Liver (tissue), 3 donors: Measurements from ENCODE around the gene VWA5A.

ENCODE experiments used
- EGR1 ChIP-seq, 2 donors: IDR thresholded peaks; 2 replicates each; pipeline ENCODE4 v1.6.1; 2016 to 2018; ENCODE audit warnings: antibody characterized with exemption in 2 of 2, low read depth in 2 of 2
- FOXA2 ChIP-seq: IDR thresholded peaks from 2 replicates; pipeline ENCODE4 v1.6.1; 2016; ENCODE audit warnings: antibody characterized with exemption
- GABPA ChIP-seq, 2 donors: IDR thresholded peaks in 1 of 2; conservative IDR thresholded peaks in 1 of 2; 2 replicates each; pipeline ENCODE4 v1.6.1; 2016; ENCODE audit warnings: antibody characterized with exemption in 2 of 2, mild to moderate bottlenecking in 1 of 2, moderate library complexity in 1 of 2
- JUND ChIP-seq, 2 donors: IDR thresholded peaks; 2 replicates each; pipeline ENCODE4 v1.6.1; 2016; ENCODE audit warnings: antibody characterized with exemption in 2 of 2
- RAD21 ChIP-seq, 2 donors: IDR thresholded peaks; 2 replicates each; pipeline ENCODE4 v1.6.1; 2016; ENCODE audit warnings: antibody characterized with exemption in 2 of 2, mild to moderate bottlenecking in 2 of 2
- TAF1 ChIP-seq: conservative IDR thresholded peaks from 2 replicates; pipeline ENCODE4 v1.6.1; 2016; ENCODE audit warnings: antibody characterized with exemption, mild to moderate bottlenecking
- YY1 ChIP-seq: IDR thresholded peaks from 2 replicates; pipeline ENCODE4 v1.6.1; 2016; ENCODE audit warnings: antibody characterized with exemption, mild to moderate bottlenecking
- TF ChIP-seq, protein P1 (sequence below): fragments of 150-350 bp; IDR thresholded peaks from 2 replicates; pipeline ENCODE4 v1.5.1; 2017; ENCODE audit warnings: improper control_type of control experiment, low read depth, low read length; ENCODE audit not compliant: missing input control
- TF ChIP-seq, protein P2 (sequence below): IDR thresholded peaks from 2 replicates; pipeline ENCODE4 v1.6.1; 2016; ENCODE audit warnings: antibody characterized with exemption, mild to moderate bottlenecking
- TF ChIP-seq, protein P3 (sequence below): IDR thresholded peaks from 2 replicates; pipeline ENCODE4 v1.6.1; 2016; ENCODE audit warnings: antibody characterized with exemption
- TF ChIP-seq, protein P4 (sequence below): IDR thresholded peaks from 2 replicates; pipeline ENCODE4 v1.6.1; 2016; ENCODE audit warnings: antibody characterized with exemption
- donor health status: healthy.
- donor health status: healthy.

DNA sequence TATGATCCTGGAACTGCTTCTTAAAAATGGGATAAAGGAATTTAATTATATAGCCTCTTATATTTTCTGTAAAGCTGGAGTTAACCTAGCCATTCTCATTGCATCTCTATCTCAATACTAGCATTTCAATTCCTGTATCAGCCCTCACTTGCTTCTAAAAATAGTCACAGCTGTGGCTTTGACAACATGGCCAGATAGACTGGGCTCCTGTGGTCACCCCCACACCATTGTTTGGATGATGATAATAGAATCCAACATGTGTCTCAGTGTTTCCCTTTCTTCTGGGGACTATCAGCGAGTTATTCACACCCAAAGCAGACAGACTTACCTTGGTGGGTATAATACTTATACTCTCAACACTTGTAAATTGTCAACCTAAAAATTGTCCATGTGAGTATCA is 6.9 kb downstream of the VWA5A start:
- TF ChIP-seq, protein P1, sequence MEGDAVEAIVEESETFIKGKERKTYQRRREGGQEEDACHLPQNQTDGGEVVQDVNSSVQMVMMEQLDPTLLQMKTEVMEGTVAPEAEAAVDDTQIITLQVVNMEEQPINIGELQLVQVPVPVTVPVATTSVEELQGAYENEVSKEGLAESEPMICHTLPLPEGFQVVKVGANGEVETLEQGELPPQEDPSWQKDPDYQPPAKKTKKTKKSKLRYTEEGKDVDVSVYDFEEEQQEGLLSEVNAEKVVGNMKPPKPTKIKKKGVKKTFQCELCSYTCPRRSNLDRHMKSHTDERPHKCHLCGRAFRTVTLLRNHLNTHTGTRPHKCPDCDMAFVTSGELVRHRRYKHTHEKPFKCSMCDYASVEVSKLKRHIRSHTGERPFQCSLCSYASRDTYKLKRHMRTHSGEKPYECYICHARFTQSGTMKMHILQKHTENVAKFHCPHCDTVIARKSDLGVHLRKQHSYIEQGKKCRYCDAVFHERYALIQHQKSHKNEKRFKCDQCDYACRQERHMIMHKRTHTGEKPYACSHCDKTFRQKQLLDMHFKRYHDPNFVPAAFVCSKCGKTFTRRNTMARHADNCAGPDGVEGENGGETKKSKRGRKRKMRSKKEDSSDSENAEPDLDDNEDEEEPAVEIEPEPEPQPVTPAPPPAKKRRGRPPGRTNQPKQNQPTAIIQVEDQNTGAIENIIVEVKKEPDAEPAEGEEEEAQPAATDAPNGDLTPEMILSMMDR: no peak
- TF ChIP-seq, protein P2, sequence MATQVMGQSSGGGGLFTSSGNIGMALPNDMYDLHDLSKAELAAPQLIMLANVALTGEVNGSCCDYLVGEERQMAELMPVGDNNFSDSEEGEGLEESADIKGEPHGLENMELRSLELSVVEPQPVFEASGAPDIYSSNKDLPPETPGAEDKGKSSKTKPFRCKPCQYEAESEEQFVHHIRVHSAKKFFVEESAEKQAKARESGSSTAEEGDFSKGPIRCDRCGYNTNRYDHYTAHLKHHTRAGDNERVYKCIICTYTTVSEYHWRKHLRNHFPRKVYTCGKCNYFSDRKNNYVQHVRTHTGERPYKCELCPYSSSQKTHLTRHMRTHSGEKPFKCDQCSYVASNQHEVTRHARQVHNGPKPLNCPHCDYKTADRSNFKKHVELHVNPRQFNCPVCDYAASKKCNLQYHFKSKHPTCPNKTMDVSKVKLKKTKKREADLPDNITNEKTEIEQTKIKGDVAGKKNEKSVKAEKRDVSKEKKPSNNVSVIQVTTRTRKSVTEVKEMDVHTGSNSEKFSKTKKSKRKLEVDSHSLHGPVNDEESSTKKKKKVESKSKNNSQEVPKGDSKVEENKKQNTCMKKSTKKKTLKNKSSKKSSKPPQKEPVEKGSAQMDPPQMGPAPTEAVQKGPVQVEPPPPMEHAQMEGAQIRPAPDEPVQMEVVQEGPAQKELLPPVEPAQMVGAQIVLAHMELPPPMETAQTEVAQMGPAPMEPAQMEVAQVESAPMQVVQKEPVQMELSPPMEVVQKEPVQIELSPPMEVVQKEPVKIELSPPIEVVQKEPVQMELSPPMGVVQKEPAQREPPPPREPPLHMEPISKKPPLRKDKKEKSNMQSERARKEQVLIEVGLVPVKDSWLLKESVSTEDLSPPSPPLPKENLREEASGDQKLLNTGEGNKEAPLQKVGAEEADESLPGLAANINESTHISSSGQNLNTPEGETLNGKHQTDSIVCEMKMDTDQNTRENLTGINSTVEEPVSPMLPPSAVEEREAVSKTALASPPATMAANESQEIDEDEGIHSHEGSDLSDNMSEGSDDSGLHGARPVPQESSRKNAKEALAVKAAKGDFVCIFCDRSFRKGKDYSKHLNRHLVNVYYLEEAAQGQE: no peak
- TF ChIP-seq GABPA (IDR thresholded peaks at IDR 0.05 in 1 of 2, conservative IDR thresholded peaks at IDR 0.05 in 1 of 2) (no peak), JUND (IDR thresholded peaks at IDR 0.05) (no peak), YY1 (no peak), FOXA2 (no peak), EGR1 (IDR thresholded peaks at IDR 0.05; ENCODE audit: low read depth in 2 of 2) (no peak), RAD21 (IDR thresholded peaks at IDR 0.05) (no peak), TAF1 (no peak)
- TF ChIP-seq, protein P3, sequence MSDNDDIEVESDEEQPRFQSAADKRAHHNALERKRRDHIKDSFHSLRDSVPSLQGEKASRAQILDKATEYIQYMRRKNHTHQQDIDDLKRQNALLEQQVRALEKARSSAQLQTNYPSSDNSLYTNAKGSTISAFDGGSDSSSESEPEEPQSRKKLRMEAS: no peak
- TF ChIP-seq, protein P4, sequence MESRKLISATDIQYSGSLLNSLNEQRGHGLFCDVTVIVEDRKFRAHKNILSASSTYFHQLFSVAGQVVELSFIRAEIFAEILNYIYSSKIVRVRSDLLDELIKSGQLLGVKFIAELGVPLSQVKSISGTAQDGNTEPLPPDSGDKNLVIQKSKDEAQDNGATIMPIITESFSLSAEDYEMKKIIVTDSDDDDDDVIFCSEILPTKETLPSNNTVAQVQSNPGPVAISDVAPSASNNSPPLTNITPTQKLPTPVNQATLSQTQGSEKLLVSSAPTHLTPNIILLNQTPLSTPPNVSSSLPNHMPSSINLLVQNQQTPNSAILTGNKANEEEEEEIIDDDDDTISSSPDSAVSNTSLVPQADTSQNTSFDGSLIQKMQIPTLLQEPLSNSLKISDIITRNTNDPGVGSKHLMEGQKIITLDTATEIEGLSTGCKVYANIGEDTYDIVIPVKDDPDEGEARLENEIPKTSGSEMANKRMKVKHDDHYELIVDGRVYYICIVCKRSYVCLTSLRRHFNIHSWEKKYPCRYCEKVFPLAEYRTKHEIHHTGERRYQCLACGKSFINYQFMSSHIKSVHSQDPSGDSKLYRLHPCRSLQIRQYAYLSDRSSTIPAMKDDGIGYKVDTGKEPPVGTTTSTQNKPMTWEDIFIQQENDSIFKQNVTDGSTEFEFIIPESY: no peak
